Esophagus muscularis mucosa (tissue), 4 donors: ENCODE data around the gene CEP164. TPM values are rescaled to one million over a fixed set of nuclear protein-coding genes. Genes with fewer than 3 reads are reported as not detected.

Experiments
- DNase-seq: peaks from one replicate; pipeline ENCODE4 v3.0.0-alpha.2; 2017; ENCODE audit errors: extremely low spot score
- H3K27ac ChIP-seq, 4 donors: fragments of 200-600 bp; sonication (generic); replicated peaks in 1 of 4; 1 replicate in 3 of 4; 2 replicates in 1 of 4; pipeline ENCODE4 v1.5.1; 2016 to 2019; ENCODE audit warnings: mild to moderate bottlenecking in 1 of 4
- H3K27me3 ChIP-seq, 4 donors: fragments of 200-600 bp; sonication (generic); one replicate each; pipeline versions ENCODE4 v1.5.1 to v1.6.0; 2016 to 2019
- H3K36me3 ChIP-seq, 4 donors: fragments of 200-600 bp; sonication (generic); one replicate each; pipeline ENCODE4 v1.5.1; 2016 to 2019
- H3K4me1 ChIP-seq, 4 donors: fragments of 200-600 bp; sonication (generic); one replicate each; pipeline ENCODE4 v1.5.1; 2016 to 2019
- H3K4me3 ChIP-seq, 4 donors: fragments of 200-600 bp; sonication (generic); 1 replicate in 2 of 4; 2 replicates in 2 of 4; pipeline ENCODE4 v1.5.1; 2016 to 2019; ENCODE audit warnings: mild to moderate bottlenecking in 4 of 4, moderate library complexity in 1 of 4
- H3K9me3 ChIP-seq, 4 donors: fragments of 200-600 bp; sonication (generic); 1 replicate in 3 of 4; 2 replicates in 1 of 4; pipeline ENCODE4 v1.5.1; 2016 to 2019
- EP300 ChIP-seq: sonication (generic); formaldehyde crosslinking; IDR thresholded peaks from one replicate; pipeline ENCODE4 v1.6.1; 2017; ENCODE audit warnings: antibody characterized with exemption
- POLR2A ChIP-seq: fragments of 450-650 bp; IDR thresholded peaks from one replicate; pipeline ENCODE4 v1.6.1; 2017; ENCODE audit warnings: antibody characterized with exemption, moderate library complexity, mild to moderate bottlenecking, low read depth
- POLR2AphosphoS5 ChIP-seq, 2 donors: sonication (generic); formaldehyde crosslinking; IDR thresholded peaks; one replicate each; pipeline ENCODE4 v1.6.1; 2017; ENCODE audit warnings: antibody characterized with exemption in 2 of 2
- WGBS: methylation state at CpG from one replicate; pipeline ENCODE4 v1.1.5; 2018; 5-methylcytosine and 5-hydroxymethylcytosine counted together
- intact Hi-C: fragments of 100-400 bp; cut with DNase I; formaldehyde crosslinking; loops from one replicate; pipeline ENCODE4 v1.15.1; 2023
- total RNA-seq, 4 donors: library from RNA; depleted of rRNA; stranded (reverse); fragments of >200 nt; gene quantifications; one replicate each; pipeline versions ENCODE4 v1.1.0 to v1.2.1, GENCODE V29; 2016
- TF ChIP-seq, protein P1 (sequence below), 3 experiments: fragments of 200-600 bp in 2 of 3; fragments of 450-650 bp in 1 of 3; sonication (generic) in 2 of 3; IDR thresholded peaks; one replicate each; pipeline ENCODE4 v1.5.1; 2017 to 2019; ENCODE audit warnings: antibody characterized with exemption in 3 of 3, mild to moderate bottlenecking in 2 of 3, moderate library complexity in 1 of 3

Gene CEP164
- total RNA-seq, 4 donors from 2014 or later: 16.4 to 21.2 (median 18.7) TPM

- Histone ChIP-seq H3K36me3 (peaks cover 0 to 4% (median under 1%) of the 10 kb centered on the region in 4 donors), H3K27me3 (no peaks in the 10 kb centered on the region), H3K27ac (peak overlapping the region; percentile 88 to 94 (median 90)), H3K9me3 (no peaks in the 10 kb centered on the region), H3K4me3 (peak overlapping the region; percentile 65 to 82 (median 70)), H3K4me1 (peaks cover 8 to 18% (median 14%) of the 10 kb centered on the region in 4 donors)
- TF ChIP-seq EP300 (no peak), POLR2A (no peak)
- intact Hi-C loops: loop anchor here (10.0 kb wide), 1 partner anchor 554 kb away; the partner anchor contains the start of gene BUD13
- WGBS: 5% methylated on average over 15 of the region's 15 CpGs
- DNase-seq: no peak
These were observed 839 bp downstream of the CEP164 start for GRCh38 chr11:117328375-117329010.

GRCh38 chr11:117332843-117333242 lies 5.2 kb downstream of the CEP164 start:
- H3K4me1 ChIP-seq: peaks cover 8 to 18% (median 14%) of the 10 kb centered on the region in 4 donors
- intact Hi-C loops: no loop called here
- no peaks in the 10 kb centered on the region for H3K27me3 ChIP-seq
- 50% methylated on average over 2 of the region's 2 CpGs for WGBS
- H3K36me3 ChIP-seq: peaks cover 4 to 44% (median 16%) of the 10 kb centered on the region in 4 donors
- H3K4me3 ChIP-seq: no peak overlapping the region
- no peaks in the 10 kb centered on the region for H3K9me3 ChIP-seq
- TF ChIP-seq POLR2A (no peak), EP300 (no peak), POLR2AphosphoS5 (IDR thresholded peaks at IDR 0.05) (no peak)
- TF ChIP-seq, protein P1, sequence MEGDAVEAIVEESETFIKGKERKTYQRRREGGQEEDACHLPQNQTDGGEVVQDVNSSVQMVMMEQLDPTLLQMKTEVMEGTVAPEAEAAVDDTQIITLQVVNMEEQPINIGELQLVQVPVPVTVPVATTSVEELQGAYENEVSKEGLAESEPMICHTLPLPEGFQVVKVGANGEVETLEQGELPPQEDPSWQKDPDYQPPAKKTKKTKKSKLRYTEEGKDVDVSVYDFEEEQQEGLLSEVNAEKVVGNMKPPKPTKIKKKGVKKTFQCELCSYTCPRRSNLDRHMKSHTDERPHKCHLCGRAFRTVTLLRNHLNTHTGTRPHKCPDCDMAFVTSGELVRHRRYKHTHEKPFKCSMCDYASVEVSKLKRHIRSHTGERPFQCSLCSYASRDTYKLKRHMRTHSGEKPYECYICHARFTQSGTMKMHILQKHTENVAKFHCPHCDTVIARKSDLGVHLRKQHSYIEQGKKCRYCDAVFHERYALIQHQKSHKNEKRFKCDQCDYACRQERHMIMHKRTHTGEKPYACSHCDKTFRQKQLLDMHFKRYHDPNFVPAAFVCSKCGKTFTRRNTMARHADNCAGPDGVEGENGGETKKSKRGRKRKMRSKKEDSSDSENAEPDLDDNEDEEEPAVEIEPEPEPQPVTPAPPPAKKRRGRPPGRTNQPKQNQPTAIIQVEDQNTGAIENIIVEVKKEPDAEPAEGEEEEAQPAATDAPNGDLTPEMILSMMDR (IDR thresholded peaks at IDR 0.05): no peak
- no peak overlapping the region for H3K27ac ChIP-seq
- DNase-seq: no peak

GRCh38 chr11:117333917-117334316 lies 6.3 kb downstream of the CEP164 start:
- Histone ChIP-seq H3K27ac (no peak overlapping the region), H3K27me3 (no peaks in the 10 kb centered on the region), H3K4me3 (no peak overlapping the region), H3K36me3 (peaks cover 5 to 55% (median 22%) of the 10 kb centered on the region in 4 donors), H3K4me1 (peaks cover 6 to 15% (median 9%) of the 10 kb centered on the region in 4 donors), H3K9me3 (no peaks in the 10 kb centered on the region)
- intact Hi-C loops: no loop called here
- TF ChIP-seq POLR2A (no peak), POLR2AphosphoS5 (IDR thresholded peaks at IDR 0.05) (no peak), EP300 (no peak)
- TF ChIP-seq, protein P1 (IDR thresholded peaks at IDR 0.05): no peak
- WGBS: 77% methylated on average over 9 of the region's 9 CpGs
- no peak for DNase-seq

DNA sequence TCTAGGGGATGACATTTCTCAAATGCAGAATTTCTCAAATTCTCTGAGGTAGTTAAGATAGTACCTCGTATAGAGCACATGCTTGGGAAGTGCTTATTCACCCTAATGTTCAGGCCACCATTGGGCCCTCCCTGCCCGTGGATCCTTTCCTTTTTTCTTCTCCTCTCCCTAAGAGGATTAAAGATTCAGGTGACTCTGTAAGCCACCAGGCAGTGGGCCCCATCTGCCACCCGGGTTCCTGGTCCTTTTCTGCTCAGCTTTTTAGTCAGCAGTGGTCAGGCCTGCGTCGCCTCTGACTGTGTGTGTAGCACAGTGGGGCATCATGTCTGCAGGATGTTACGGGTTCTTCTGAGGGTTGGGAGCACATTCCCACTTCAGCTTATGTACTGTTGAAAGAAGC lies 7.2 kb downstream of the CEP164 start:
- Histone ChIP-seq H3K9me3 (no peaks in the 10 kb centered on the region), H3K27me3 (no peaks in the 10 kb centered on the region), H3K36me3 (peaks cover 5 to 62% (median 26%) of the 10 kb centered on the region in 4 donors), H3K27ac (no peak overlapping the region), H3K4me1 (peaks cover 0 to 5% (median under 1%) of the 10 kb centered on the region in 4 donors), H3K4me3 (no peak overlapping the region)
- intact Hi-C loops: no loop called here
- no peak for TF ChIP-seq POLR2AphosphoS5 (IDR thresholded peaks at IDR 0.05)
- TF ChIP-seq, protein P1 (IDR thresholded peaks at IDR 0.05): no peak
- TF ChIP-seq POLR2A: no peak
- no peak for TF ChIP-seq EP300
- 88% methylated on average over 6 of the region's 6 CpGs for WGBS
- DNase-seq: no peak

GRCh38 chr11:117335399-117335798 lies 7.7 kb downstream of the CEP164 start:
- Histone ChIP-seq H3K27me3 (no peaks in the 10 kb centered on the region), H3K4me3 (no peak overlapping the region)
- WGBS: 98% methylated on average over 5 of the region's 5 CpGs

More at GRCh38 chr11:117335399-117335798, 7.7 kb downstream of the CEP164 start:
- Histone ChIP-seq H3K9me3 (no peaks in the 10 kb centered on the region), H3K4me1 (peaks cover 0 to under 1% (median 0%) of the 10 kb centered on the region in 4 donors), H3K27ac (no peak overlapping the region), H3K36me3 (peaks cover 5 to 67% (median 30%) of the 10 kb centered on the region in 4 donors)
- intact Hi-C loops: no loop called here
- TF ChIP-seq POLR2A (no peak), POLR2AphosphoS5 (IDR thresholded peaks at IDR 0.05) (no peak), EP300 (no peak)
- TF ChIP-seq, protein P1 (IDR thresholded peaks at IDR 0.05): no peak
- DNase-seq: no peak
